Liver (tissue), 3 donors: ENCODE measurements around the gene MTSS2.

Experiments
- GABPA ChIP-seq, 2 donors: IDR thresholded peaks in 1 of 2; conservative IDR thresholded peaks in 1 of 2; 2 replicates each; pipeline ENCODE4 v1.6.1; 2016; ENCODE audit warnings: antibody characterized with exemption in 2 of 2, mild to moderate bottlenecking in 1 of 2, moderate library complexity in 1 of 2
- HNF4G ChIP-seq: IDR thresholded peaks from 2 replicates; pipeline ENCODE4 v1.6.1; 2016; ENCODE audit warnings: antibody characterized with exemption
- JUND ChIP-seq, 2 donors: IDR thresholded peaks; 2 replicates each; pipeline ENCODE4 v1.6.1; 2016; ENCODE audit warnings: antibody characterized with exemption in 2 of 2
- TF ChIP-seq, protein P1 (sequence below): fragments of 150-350 bp; IDR thresholded peaks from 2 replicates; pipeline ENCODE4 v1.5.1; 2017; ENCODE audit warnings: improper control_type of control experiment, low read depth, low read length; ENCODE audit not compliant: missing input control
- donor health status: healthy.
- donor health status: healthy.

DNA sequence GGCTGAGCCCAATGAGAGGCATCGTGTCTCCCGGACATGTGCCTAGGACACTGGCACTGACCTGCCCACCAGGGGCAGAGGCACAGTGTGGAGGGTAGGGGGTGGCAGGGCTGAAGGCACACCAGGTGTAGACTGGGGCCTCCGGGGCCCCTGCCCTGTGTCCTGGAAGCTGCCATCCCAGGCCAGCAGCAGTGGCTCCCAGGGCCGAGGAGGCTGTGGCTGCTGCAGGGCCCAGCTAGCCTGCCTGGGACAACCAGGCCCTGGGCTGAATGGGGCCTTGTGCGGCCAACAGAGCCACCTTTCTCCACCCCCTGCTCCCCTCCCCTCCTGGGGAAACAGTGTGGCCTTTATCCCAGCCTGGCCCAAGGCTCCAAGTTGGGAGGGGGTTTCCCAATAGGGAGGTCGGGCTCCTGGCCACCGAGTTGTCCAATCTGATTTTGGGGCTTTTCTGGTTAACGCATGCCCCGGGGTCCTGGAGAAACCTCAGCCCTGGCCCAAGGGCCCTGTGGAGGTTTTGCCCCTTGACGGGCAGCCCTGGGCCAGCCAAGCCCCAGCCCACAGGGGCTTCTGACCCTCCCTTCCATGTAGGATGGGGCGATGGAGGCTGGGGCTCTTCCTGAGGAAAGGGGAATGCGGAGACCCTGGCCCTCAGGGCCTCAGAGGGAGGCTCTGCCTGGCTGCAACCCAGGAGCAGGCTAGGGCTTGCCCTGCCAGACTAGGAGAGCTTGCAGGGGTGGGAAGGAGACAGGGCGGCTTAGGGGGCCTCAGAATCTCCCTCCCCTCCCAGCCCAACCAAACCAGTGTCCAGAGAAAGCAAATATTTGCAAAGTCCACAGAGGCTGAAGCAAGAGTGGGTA is 4.2 kb downstream of the MTSS2 start:
- TF ChIP-seq, protein P1, sequence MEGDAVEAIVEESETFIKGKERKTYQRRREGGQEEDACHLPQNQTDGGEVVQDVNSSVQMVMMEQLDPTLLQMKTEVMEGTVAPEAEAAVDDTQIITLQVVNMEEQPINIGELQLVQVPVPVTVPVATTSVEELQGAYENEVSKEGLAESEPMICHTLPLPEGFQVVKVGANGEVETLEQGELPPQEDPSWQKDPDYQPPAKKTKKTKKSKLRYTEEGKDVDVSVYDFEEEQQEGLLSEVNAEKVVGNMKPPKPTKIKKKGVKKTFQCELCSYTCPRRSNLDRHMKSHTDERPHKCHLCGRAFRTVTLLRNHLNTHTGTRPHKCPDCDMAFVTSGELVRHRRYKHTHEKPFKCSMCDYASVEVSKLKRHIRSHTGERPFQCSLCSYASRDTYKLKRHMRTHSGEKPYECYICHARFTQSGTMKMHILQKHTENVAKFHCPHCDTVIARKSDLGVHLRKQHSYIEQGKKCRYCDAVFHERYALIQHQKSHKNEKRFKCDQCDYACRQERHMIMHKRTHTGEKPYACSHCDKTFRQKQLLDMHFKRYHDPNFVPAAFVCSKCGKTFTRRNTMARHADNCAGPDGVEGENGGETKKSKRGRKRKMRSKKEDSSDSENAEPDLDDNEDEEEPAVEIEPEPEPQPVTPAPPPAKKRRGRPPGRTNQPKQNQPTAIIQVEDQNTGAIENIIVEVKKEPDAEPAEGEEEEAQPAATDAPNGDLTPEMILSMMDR: no peak
- no peak for TF ChIP-seq GABPA (IDR thresholded peaks at IDR 0.05 in 1 of 2, conservative IDR thresholded peaks at IDR 0.05 in 1 of 2)
- no peak for TF ChIP-seq JUND (IDR thresholded peaks at IDR 0.05)
- no peak for TF ChIP-seq HNF4G
